GM12878 (cell line): Measurements from ENCODE around the gene UBASH3A.

Experiments
- CHD2 ChIP-seq: IDR thresholded peaks from 2 replicates; pipeline ENCODE4 v1.6.1; 2011; ENCODE audit warnings: low read depth, low read length, improper control_type of control experiment, borderline replicate concordance
- EP300 ChIP-seq, 2 experiments: fragments of 150-350 bp in 1 of 2; IDR thresholded peaks; 2 replicates each; pipeline ENCODE4 v1.6.1; 2011 to 2012; ENCODE audit warnings: low read depth in 2 of 2, low read length in 2 of 2, borderline replicate concordance in 1 of 2, improper control_type of control experiment in 1 of 2, inconsistent platforms in 1 of 2; ENCODE audit not compliant: control insufficient read depth in 1 of 2
- ETV6 ChIP-seq, 2 experiments: fragments of 450-650 bp in 1 of 2; IDR thresholded peaks in 1 of 2; conservative IDR thresholded peaks in 1 of 2; 2 replicates each; pipeline ENCODE4 v1.6.1; 2014; ENCODE audit warnings: antibody characterized with exemption in 1 of 2, borderline replicate concordance in 1 of 2, low read depth in 1 of 2, mild to moderate bottlenecking in 1 of 2, moderate library complexity in 1 of 2
- FOXM1 ChIP-seq: IDR thresholded peaks from 2 replicates; pipeline ENCODE4 v1.6.1; 2012; ENCODE audit warnings: low read depth, mild to moderate bottlenecking, inconsistent platforms, low read length, moderate library complexity
- HDAC2 ChIP-seq: fragments of 200-600 bp; sonication (generic); IDR thresholded peaks from 2 replicates; pipeline ENCODE4 v1.6.1; 2017
- KAT2A ChIP-seq: conservative IDR thresholded peaks from 2 replicates; pipeline ENCODE4 v1.6.1; 2011; ENCODE audit warnings: low read depth, low read length; ENCODE audit not compliant: control insufficient read depth
- MYC ChIP-seq: IDR thresholded peaks from 2 replicates; pipeline ENCODE4 v1.6.1; 2011; ENCODE audit warnings: mild to moderate bottlenecking, low read length, moderate library complexity, inconsistent platforms; ENCODE audit not compliant: insufficient read depth, insufficient replicate concordance, insufficient read length, severe bottlenecking
- NBN ChIP-seq: fragments of 450-650 bp; IDR thresholded peaks from 2 replicates; pipeline ENCODE4 v1.6.1; 2016
- SMC3 ChIP-seq: IDR thresholded peaks from 2 replicates; pipeline ENCODE4 v1.6.1; 2011; ENCODE audit warnings: low read length, improper control_type of control experiment, borderline replicate concordance
- SREBF2 ChIP-seq: IDR thresholded peaks from 2 replicates; pipeline ENCODE4 v1.6.1; 2012; ENCODE audit warnings: mild to moderate bottlenecking, low read length
- SRF ChIP-seq, 2 experiments: IDR thresholded peaks; 2 replicates each; pipeline ENCODE4 v1.6.1; 2011; ENCODE audit warnings: low read depth in 2 of 2, low read length in 2 of 2, mild to moderate bottlenecking in 1 of 2, moderate library complexity in 1 of 2
- TCF7 ChIP-seq: IDR thresholded peaks from 2 replicates; pipeline ENCODE4 v1.6.1; 2014; ENCODE audit warnings: antibody characterized with exemption, borderline replicate concordance
- TF ChIP-seq, protein P1 (sequence below), 3 experiments: IDR thresholded peaks in 2 of 3; conservative IDR thresholded peaks in 1 of 3; 2 replicates each; pipeline ENCODE4 v1.5.1; 2011; ENCODE audit warnings: low read depth in 3 of 3, low read length in 3 of 3, mild to moderate bottlenecking in 3 of 3, control low read depth in 2 of 3, moderate library complexity in 2 of 3, inconsistent platforms in 1 of 3, mixed read lengths in 1 of 3; ENCODE audit not compliant: control insufficient read depth in 2 of 3, insufficient read depth in 1 of 3; ENCODE audit errors: extremely low read depth in 1 of 3

GRCh38 chr21:42412636-42412933 is 8.9 kb downstream of the UBASH3A start:
- TF ChIP-seq HDAC2: no peak
- no peak for TF ChIP-seq SREBF2
- TF ChIP-seq MYC: no peak
- TF ChIP-seq FOXM1: no peak
- TF ChIP-seq SMC3: no peak
- TF ChIP-seq, protein P1, sequence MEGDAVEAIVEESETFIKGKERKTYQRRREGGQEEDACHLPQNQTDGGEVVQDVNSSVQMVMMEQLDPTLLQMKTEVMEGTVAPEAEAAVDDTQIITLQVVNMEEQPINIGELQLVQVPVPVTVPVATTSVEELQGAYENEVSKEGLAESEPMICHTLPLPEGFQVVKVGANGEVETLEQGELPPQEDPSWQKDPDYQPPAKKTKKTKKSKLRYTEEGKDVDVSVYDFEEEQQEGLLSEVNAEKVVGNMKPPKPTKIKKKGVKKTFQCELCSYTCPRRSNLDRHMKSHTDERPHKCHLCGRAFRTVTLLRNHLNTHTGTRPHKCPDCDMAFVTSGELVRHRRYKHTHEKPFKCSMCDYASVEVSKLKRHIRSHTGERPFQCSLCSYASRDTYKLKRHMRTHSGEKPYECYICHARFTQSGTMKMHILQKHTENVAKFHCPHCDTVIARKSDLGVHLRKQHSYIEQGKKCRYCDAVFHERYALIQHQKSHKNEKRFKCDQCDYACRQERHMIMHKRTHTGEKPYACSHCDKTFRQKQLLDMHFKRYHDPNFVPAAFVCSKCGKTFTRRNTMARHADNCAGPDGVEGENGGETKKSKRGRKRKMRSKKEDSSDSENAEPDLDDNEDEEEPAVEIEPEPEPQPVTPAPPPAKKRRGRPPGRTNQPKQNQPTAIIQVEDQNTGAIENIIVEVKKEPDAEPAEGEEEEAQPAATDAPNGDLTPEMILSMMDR (IDR thresholded peaks at IDR 0.05 in 2 of 3, conservative IDR thresholded peaks at IDR 0.05 in 1 of 3; ENCODE audit: control insufficient read depth in 2 of 3, extremely low read depth in 1 of 3, insufficient read depth in 1 of 3, low read depth in 3 of 3, low read length in 3 of 3): no peak
- TF ChIP-seq EP300 (IDR thresholded peaks at IDR 0.05; ENCODE audit: borderline replicate concordance in 1 of 2, control insufficient read depth in 1 of 2, low read depth in 2 of 2, low read length in 2 of 2): no peak
- no peak for TF ChIP-seq SRF (IDR thresholded peaks at IDR 0.05; ENCODE audit: low read depth in 2 of 2, low read length in 2 of 2)
- TF ChIP-seq NBN: no peak
- TF ChIP-seq ETV6 (conservative IDR thresholded peaks at IDR 0.05 in 1 of 2, IDR thresholded peaks at IDR 0.05 in 1 of 2; ENCODE audit: borderline replicate concordance in 1 of 2, low read depth in 1 of 2): no peak
- TF ChIP-seq CHD2: no peak
- TF ChIP-seq TCF7: no peak
- TF ChIP-seq KAT2A: no peak
